Uterus (tissue), 2 donors: ENCODE data around the gene GSDME.

Source experiments
- CTCF ChIP-seq, 4 experiments: fragments of 200-600 bp in 2 of 4; fragments of 450-650 bp in 2 of 4; sonication (generic) in 2 of 4; IDR thresholded peaks; one replicate each; pipeline ENCODE4 v1.5.1; 2016 to 2019; ENCODE audit warnings: antibody characterized with exemption in 4 of 4, mild to moderate bottlenecking in 2 of 4, moderate library complexity in 1 of 4
- POLR2A ChIP-seq, 2 donors: fragments of 450-650 bp; IDR thresholded peaks; one replicate each; pipeline ENCODE4 v1.6.1; 2016; ENCODE audit warnings: antibody characterized with exemption in 2 of 2, mild to moderate bottlenecking in 1 of 2, moderate library complexity in 1 of 2

GRCh38 chr7:24656608-24657007, 100.7 kb downstream of the GSDME start:
- TF ChIP-seq CTCF (IDR thresholded peaks at IDR 0.05): no peak
- TF ChIP-seq POLR2A (IDR thresholded peaks at IDR 0.05): no peak
